ENCODE measurements around the gene GUCA1A. TPM values are rescaled to one million over a fixed set of nuclear protein-coding genes. Genes with fewer than 3 reads are reported as not detected.

The GUCA1A gene
- total RNA-seq, 1 donor from 2014 or later: 2.2 TPM

- DNase-seq (ENCODE audit: low read depth): no peak
- H3K4me3 ChIP-seq (ENCODE audit: low read depth, low read length): no peak overlapping the region
- TF ChIP-seq CTCF (conservative IDR thresholded peaks at IDR 0.05; ENCODE audit: low read depth, low read length): no peak
These were observed 52.3 kb downstream of the GUCA1A start for GRCh38 chr6:42225419-42225818.

DNA sequence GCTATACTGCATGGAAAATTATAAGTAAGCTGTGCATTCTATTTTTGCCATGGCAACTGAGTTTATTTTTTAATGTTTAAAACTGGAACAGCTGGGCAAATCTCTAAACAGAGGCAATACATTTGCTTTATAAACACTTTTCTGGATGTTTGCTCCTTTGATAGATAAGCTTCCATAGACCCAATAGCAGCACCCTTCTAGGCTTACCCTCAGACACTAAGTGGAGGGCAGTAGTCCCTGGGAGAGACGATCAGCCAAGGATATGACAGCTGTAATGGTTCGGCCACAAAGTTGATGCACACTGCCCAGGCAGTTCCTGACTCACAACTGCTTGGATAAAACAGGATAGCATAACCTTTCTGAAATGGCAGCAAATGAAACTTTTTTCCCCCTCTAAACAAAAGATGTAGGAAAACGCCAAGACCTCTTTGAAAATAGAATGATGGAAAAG is 53.0 kb downstream of the GUCA1A start:
- no peak for DNase-seq (ENCODE audit: low read depth)
- H3K4me3 ChIP-seq (ENCODE audit: low read depth, low read length): peak overlapping the region; percentile 25
- no peak for TF ChIP-seq CTCF (conservative IDR thresholded peaks at IDR 0.05; ENCODE audit: low read depth, low read length)

DNA sequence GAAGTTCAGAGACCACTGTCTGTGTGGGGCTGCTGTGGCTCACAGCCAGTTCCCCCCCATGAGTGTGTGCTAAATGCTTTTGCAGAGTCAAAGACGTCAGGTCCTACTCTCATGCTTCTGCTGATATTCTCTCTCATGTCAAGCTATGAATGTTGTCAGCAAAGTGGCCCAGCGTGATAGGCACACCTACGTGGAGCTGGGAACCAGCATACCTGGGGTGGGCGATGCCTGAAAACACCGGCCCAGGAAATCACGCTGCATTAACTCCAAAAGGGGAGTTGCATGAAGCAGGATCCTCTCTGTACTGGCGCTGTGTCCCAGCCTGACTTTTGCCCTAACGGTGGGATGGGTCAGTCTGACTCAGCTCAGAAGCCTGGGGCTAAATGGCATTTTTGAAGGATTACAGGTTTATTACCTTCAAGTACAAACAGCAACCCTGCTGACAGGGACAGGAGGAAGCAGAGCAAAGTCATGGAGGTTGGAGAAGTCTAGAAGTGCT is 53.5 kb downstream of the GUCA1A start:
- peak overlapping the region; percentile 25 for H3K4me3 ChIP-seq (ENCODE audit: low read depth, low read length)
- TF ChIP-seq CTCF (conservative IDR thresholded peaks at IDR 0.05; ENCODE audit: low read depth, low read length): no peak
- peak; percentile 91 for DNase-seq (ENCODE audit: low read depth)

DNA sequence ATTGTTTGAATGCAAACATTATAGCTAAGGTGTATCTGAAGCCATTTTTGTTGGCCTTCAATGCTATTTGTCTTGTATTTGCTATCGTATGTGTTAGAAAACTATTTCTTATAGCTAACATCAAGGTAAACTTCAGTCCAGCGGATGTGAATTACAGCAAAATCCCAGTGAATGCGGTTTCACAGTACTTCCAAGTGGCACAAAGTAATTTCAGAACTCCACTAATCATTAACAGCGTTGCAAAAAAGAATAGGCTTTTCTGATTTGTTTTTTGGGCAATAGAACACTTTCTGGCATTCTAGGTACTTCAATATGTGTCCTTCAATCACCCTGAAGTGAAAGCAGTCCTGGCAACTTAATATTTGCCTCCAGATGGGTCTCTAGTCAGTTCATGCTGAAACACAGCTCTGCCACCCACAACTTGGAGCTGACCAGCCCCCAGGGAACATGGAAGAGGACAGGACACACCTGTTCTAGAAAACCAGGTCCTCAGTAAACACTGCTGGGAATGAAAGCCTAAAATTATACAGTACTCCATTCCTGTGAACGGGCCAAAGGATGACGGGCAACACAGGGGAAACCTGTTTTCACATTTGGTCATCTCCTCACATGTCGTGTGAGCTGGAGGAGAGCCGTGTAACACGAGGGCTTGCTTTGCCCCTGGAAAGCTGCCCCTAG is 54.1 kb downstream of the GUCA1A start:
- H3K4me3 ChIP-seq (ENCODE audit: low read depth, low read length): peak overlapping the region; percentile 25
- TF ChIP-seq CTCF (conservative IDR thresholded peaks at IDR 0.05; ENCODE audit: low read depth, low read length): no peak
- DNase-seq (ENCODE audit: low read depth): no peak

DNA sequence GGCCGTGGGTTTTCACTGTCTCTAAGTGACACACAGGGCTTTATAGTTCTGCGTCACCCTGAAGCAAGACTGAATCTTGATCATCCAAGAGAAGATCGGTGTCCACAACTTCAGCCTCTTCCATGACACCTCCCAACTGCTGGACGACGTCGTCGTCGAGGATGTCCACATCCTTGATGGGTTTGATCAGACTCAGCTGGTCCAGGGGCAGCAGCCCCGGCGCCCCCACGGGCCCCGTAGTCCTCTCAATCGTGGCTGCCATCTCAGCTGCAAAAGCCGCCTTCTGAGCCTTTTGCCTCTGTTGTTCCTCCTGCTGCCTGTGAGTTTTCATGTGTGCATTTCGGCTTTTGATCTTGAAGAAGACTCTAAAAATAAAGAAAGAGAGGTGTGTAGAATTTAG is 55.1 kb downstream of the GUCA1A start:
- no peak for TF ChIP-seq CTCF (conservative IDR thresholded peaks at IDR 0.05; ENCODE audit: low read depth, low read length)
- no peak overlapping the region for H3K4me3 ChIP-seq (ENCODE audit: low read depth, low read length)
- no peak for DNase-seq (ENCODE audit: low read depth)

Other genes starting within 250 kb of the GUCA1A start
- 45.4 and 54.2 TPM in 2 replicates for gene CCND3, start 231.6 kb upstream of the GUCA1A start, total RNA-seq
- gene TAF8, start 122.8 kb upstream of the GUCA1A start, total RNA-seq: 10.8 and 14.8 TPM in 2 replicates
- 15.3 and 19.8 TPM in 2 replicates for gene C6orf132, start 30.7 kb upstream of the GUCA1A start, total RNA-seq
- 0.07 and 0.17 TPM in 2 replicates for gene GUCA1B, start 21.6 kb downstream of the GUCA1A start, total RNA-seq
- 40.3 and 62.9 TPM in 2 replicates for gene MRPS10, start 44.5 kb downstream of the GUCA1A start, total RNA-seq